ENCODE data around the gene BRD9.
"Not testable (repeated sequence)": the region's sequence is repeated elsewhere in the genome, so short reads cannot be mapped to it uniquely, and the experiment has no call there.

BRD9 gene

GRCh38 chr5:845031-845675, 47.4 kb downstream of the BRD9 start:
- not testable (repeated sequence) for H3K4me3 Mint-ChIP-seq
- peaks cover 14% of the 10 kb centered on the region for H3K27me3 Mint-ChIP-seq (ENCODE audit: low read depth)

GRCh38 chr5:844426-844825, 48.2 kb downstream of the BRD9 start:
- not testable (repeated sequence) for H3K36me3 Mint-ChIP-seq (ENCODE audit: low read depth); H3K4me3 Mint-ChIP-seq; H3K4me1 Mint-ChIP-seq; H3K9me3 Mint-ChIP-seq; H3K27ac Mint-ChIP-seq
- H3K27me3 Mint-ChIP-seq (ENCODE audit: low read depth) = peaks cover 14% of the 10 kb centered on the region

More at GRCh38 chr5:845031-845675, 47.4 kb downstream of the BRD9 start:
- H3K9me3 Mint-ChIP-seq; H3K27ac Mint-ChIP-seq; H3K4me1 Mint-ChIP-seq; H3K36me3 Mint-ChIP-seq (ENCODE audit: low read depth): not testable (repeated sequence)

- not testable (repeated sequence) for H3K9me3 Mint-ChIP-seq; H3K36me3 Mint-ChIP-seq (ENCODE audit: low read depth); H3K27ac Mint-ChIP-seq; H3K4me3 Mint-ChIP-seq; H3K4me1 Mint-ChIP-seq
- peaks cover 14% of the 10 kb centered on the region for H3K27me3 Mint-ChIP-seq (ENCODE audit: low read depth)
These were observed 48.7 kb downstream of the BRD9 start for GRCh38 chr5:843926-844325.

GRCh38 chr5:843371-843770, 49.2 kb downstream of the BRD9 start:
- H3K27ac Mint-ChIP-seq; H3K4me1 Mint-ChIP-seq; H3K9me3 Mint-ChIP-seq; H3K4me3 Mint-ChIP-seq; H3K36me3 Mint-ChIP-seq (ENCODE audit: low read depth): not testable (repeated sequence)
- peaks cover 14% of the 10 kb centered on the region for H3K27me3 Mint-ChIP-seq (ENCODE audit: low read depth)

- not testable (repeated sequence) for H3K4me1 Mint-ChIP-seq; H3K4me3 Mint-ChIP-seq; H3K27ac Mint-ChIP-seq; H3K9me3 Mint-ChIP-seq; H3K36me3 Mint-ChIP-seq (ENCODE audit: low read depth)
- peaks cover 14% of the 10 kb centered on the region for H3K27me3 Mint-ChIP-seq (ENCODE audit: low read depth)
These were observed 50.0 kb downstream of the BRD9 start for GRCh38 chr5:842402-843221.

- H3K27ac Mint-ChIP-seq; H3K36me3 Mint-ChIP-seq (ENCODE audit: low read depth); H3K4me1 Mint-ChIP-seq; H3K9me3 Mint-ChIP-seq; H3K4me3 Mint-ChIP-seq: not testable (repeated sequence)
- H3K27me3 Mint-ChIP-seq (ENCODE audit: low read depth) = peaks cover 13% of the 10 kb centered on the region
These were observed 50.8 kb downstream of the BRD9 start for GRCh38 chr5:841531-842401.

- not testable (repeated sequence) for H3K9me3 Mint-ChIP-seq; H3K36me3 Mint-ChIP-seq (ENCODE audit: low read depth); H3K4me1 Mint-ChIP-seq; H3K4me3 Mint-ChIP-seq; H3K27ac Mint-ChIP-seq; H3K27me3 Mint-ChIP-seq (ENCODE audit: low read depth)
These were observed 51.6 kb downstream of the BRD9 start for GRCh38 chr5:840974-841435.

GRCh38 chr5:840118-840973, 52.3 kb downstream of the BRD9 start:
- H3K4me3 Mint-ChIP-seq; H3K27ac Mint-ChIP-seq; H3K4me1 Mint-ChIP-seq; H3K9me3 Mint-ChIP-seq; H3K36me3 Mint-ChIP-seq (ENCODE audit: low read depth); H3K27me3 Mint-ChIP-seq (ENCODE audit: low read depth): not testable (repeated sequence)

GRCh38 chr5:838431-838851, 54.2 kb downstream of the BRD9 start:
- not testable (repeated sequence) for H3K4me3 Mint-ChIP-seq; H3K4me1 Mint-ChIP-seq; H3K27ac Mint-ChIP-seq; H3K27me3 Mint-ChIP-seq (ENCODE audit: low read depth); H3K36me3 Mint-ChIP-seq (ENCODE audit: low read depth); H3K9me3 Mint-ChIP-seq

- not testable (repeated sequence) for H3K4me1 Mint-ChIP-seq; H3K36me3 Mint-ChIP-seq (ENCODE audit: low read depth)
These were observed 54.9 kb downstream of the BRD9 start for GRCh38 chr5:837621-838121.

GRCh38 chr5:835933-836612, 56.5 kb downstream of the BRD9 start:
- H3K4me1 Mint-ChIP-seq; H3K4me3 Mint-ChIP-seq; H3K27me3 Mint-ChIP-seq (ENCODE audit: low read depth); H3K9me3 Mint-ChIP-seq; H3K27ac Mint-ChIP-seq; H3K36me3 Mint-ChIP-seq (ENCODE audit: low read depth): not testable (repeated sequence)

More at GRCh38 chr5:837621-838121, 54.9 kb downstream of the BRD9 start:
- H3K27ac Mint-ChIP-seq; H3K4me3 Mint-ChIP-seq; H3K9me3 Mint-ChIP-seq; H3K27me3 Mint-ChIP-seq (ENCODE audit: low read depth): not testable (repeated sequence)

GRCh38 chr5:834013-834412, 58.6 kb downstream of the BRD9 start:
- not testable (repeated sequence) for H3K4me3 Mint-ChIP-seq; H3K27me3 Mint-ChIP-seq (ENCODE audit: low read depth); H3K9me3 Mint-ChIP-seq; H3K27ac Mint-ChIP-seq; H3K36me3 Mint-ChIP-seq (ENCODE audit: low read depth); H3K4me1 Mint-ChIP-seq

GRCh38 chr5:828194-828593, 64.4 kb downstream of the BRD9 start:
- H3K9me3 Mint-ChIP-seq; H3K4me3 Mint-ChIP-seq; H3K4me1 Mint-ChIP-seq; H3K27ac Mint-ChIP-seq; H3K27me3 Mint-ChIP-seq (ENCODE audit: low read depth): not testable (repeated sequence)
- peaks cover 20% of the 10 kb centered on the region for H3K36me3 Mint-ChIP-seq (ENCODE audit: low read depth)
